ENCODE measurements around the gene ATXN7. TPM values are rescaled to one million over a fixed set of nuclear protein-coding genes. Genes with fewer than 3 reads are reported as not detected.

The ATXN7 gene
- total and polyA plus RNA-seq, 2 donors from 2014 or later, result 1.4 to 36.4 TPM

GRCh38 chr3:63874769-63875168 lies 11.1 kb downstream of the ATXN7 start:
- Histone ChIP-seq H3K27me3 (ENCODE audit: control insufficient read depth, insufficient read depth, low read length) (no peaks in the 10 kb centered on the region), H3K9me3 (ENCODE audit: control insufficient read depth in 2 of 3, insufficient read depth in 1 of 3, low read length in 3 of 3) (no peaks in the 10 kb centered on the region), H3K9ac (ENCODE audit: low read length in 3 of 3) (no peak overlapping the region), H3K36me3 (ENCODE audit: control insufficient read depth in 2 of 3, insufficient read depth in 3 of 3, low read length in 3 of 3) (no peaks in the 10 kb centered on the region), H3K27ac (ENCODE audit: low read depth in 2 of 2, low read length in 2 of 2) (no peak overlapping the region), H3K4me3 (ENCODE audit: low read length in 3 of 3) (no peak overlapping the region), H3K4me1 (ENCODE audit: control insufficient read depth in 2 of 3, insufficient read depth in 2 of 3, low read depth in 1 of 3, low read length in 3 of 3) (peaks cover 0 to 18% (median 3%) of the 10 kb centered on the region in 3 donors)
- FAIRE-seq, result no peak
- no peak for TF ChIP-seq CTCF (IDR thresholded peaks at IDR 0.05; ENCODE audit: borderline replicate concordance, extremely low read depth, insufficient read depth)
- DNase-seq, result no peak
- intact Hi-C loops (cut with DNase I), result no loop called here

GRCh38 chr3:63875510-63875909 lies 11.8 kb downstream of the ATXN7 start:
- Histone ChIP-seq H3K9me3 (ENCODE audit: control insufficient read depth in 2 of 3, insufficient read depth in 1 of 3, low read length in 3 of 3) (no peaks in the 10 kb centered on the region), H3K4me3 (ENCODE audit: low read length in 3 of 3) (no peak overlapping the region), H3K27ac (ENCODE audit: low read depth in 2 of 2, low read length in 2 of 2) (no peak overlapping the region), H3K9ac (ENCODE audit: low read length in 3 of 3) (no peak overlapping the region), H3K27me3 (ENCODE audit: control insufficient read depth, insufficient read depth, low read length) (no peaks in the 10 kb centered on the region), H3K36me3 (ENCODE audit: control insufficient read depth in 2 of 3, insufficient read depth in 3 of 3, low read length in 3 of 3) (no peaks in the 10 kb centered on the region), H3K4me1 (ENCODE audit: control insufficient read depth in 2 of 3, insufficient read depth in 2 of 3, low read depth in 1 of 3, low read length in 3 of 3) (peaks cover 0 to 18% (median 3%) of the 10 kb centered on the region in 3 donors)
- no peak for DNase-seq
- FAIRE-seq, result no peak
- no peak for TF ChIP-seq CTCF (IDR thresholded peaks at IDR 0.05; ENCODE audit: borderline replicate concordance, extremely low read depth, insufficient read depth)
- intact Hi-C loops (cut with DNase I), result no loop called here

GRCh38 chr3:63876260-63876659 lies 12.6 kb downstream of the ATXN7 start:
- Histone ChIP-seq H3K27me3 (ENCODE audit: control insufficient read depth, insufficient read depth, low read length) (no peaks in the 10 kb centered on the region), H3K9me3 (ENCODE audit: control insufficient read depth in 2 of 3, insufficient read depth in 1 of 3, low read length in 3 of 3) (no peaks in the 10 kb centered on the region), H3K4me3 (ENCODE audit: low read length in 3 of 3) (no peak overlapping the region), H3K36me3 (ENCODE audit: control insufficient read depth in 2 of 3, insufficient read depth in 3 of 3, low read length in 3 of 3) (no peaks in the 10 kb centered on the region), H3K4me1 (ENCODE audit: control insufficient read depth in 2 of 3, insufficient read depth in 2 of 3, low read depth in 1 of 3, low read length in 3 of 3) (peaks cover 0 to 18% (median 3%) of the 10 kb centered on the region in 3 donors), H3K27ac (ENCODE audit: low read depth in 2 of 2, low read length in 2 of 2) (no peak overlapping the region), H3K9ac (ENCODE audit: low read length in 3 of 3) (no peak overlapping the region)
- intact Hi-C loops (cut with DNase I), result no loop called here
- no peak for TF ChIP-seq CTCF (IDR thresholded peaks at IDR 0.05; ENCODE audit: borderline replicate concordance, extremely low read depth, insufficient read depth)
- FAIRE-seq (no peak), DNase-seq (peak in 1 of 5 donors; percentile 24)

Measured in kidney (tissue), 14 donors.